ENCODE measurements around the gene NUDT17. TPM values are rescaled to one million over a fixed set of nuclear protein-coding genes. Genes with fewer than 3 reads are reported as not detected.

Gene NUDT17
- total and polyA plus RNA-seq, 9 of the 15 experiments (the other 6 are each of a cell fraction or from before 2014, with no cell fraction given), result 2.1 to 10.0 (median 6.1) TPM

DNA sequence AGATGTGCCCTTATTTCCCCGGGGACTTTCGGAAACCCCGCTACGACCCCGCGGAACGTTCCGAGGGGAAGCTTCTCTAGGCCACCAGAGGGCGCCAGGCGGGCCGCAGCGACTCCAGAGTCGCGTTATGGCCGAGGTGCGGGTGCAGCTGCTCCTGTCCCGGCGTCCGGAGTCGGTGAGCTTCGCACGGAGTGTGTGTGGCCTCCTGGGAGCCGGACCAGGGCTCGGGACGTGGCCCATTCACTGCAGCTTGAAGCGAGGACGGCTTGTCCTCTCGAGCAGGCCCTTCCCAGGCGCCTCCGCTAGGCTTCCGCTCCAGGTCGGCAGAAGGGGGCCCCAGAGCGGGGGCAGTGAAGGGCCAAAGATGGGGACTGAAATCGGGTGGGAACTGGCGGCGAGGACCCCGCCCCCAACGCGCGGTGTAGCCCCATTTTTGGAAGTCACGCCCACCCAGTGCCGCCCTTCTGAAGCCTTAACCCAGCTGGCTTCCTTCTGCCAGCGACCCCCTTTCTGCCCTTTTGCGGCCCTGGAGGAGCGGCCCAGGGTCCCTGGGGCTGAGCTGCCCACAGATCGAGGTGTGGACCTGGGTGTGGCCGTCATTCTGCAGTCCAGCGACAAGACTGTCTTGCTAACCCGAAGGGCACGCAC lies at the start of gene NUDT17 (continued):
- TF ChIP-seq, protein P1, sequence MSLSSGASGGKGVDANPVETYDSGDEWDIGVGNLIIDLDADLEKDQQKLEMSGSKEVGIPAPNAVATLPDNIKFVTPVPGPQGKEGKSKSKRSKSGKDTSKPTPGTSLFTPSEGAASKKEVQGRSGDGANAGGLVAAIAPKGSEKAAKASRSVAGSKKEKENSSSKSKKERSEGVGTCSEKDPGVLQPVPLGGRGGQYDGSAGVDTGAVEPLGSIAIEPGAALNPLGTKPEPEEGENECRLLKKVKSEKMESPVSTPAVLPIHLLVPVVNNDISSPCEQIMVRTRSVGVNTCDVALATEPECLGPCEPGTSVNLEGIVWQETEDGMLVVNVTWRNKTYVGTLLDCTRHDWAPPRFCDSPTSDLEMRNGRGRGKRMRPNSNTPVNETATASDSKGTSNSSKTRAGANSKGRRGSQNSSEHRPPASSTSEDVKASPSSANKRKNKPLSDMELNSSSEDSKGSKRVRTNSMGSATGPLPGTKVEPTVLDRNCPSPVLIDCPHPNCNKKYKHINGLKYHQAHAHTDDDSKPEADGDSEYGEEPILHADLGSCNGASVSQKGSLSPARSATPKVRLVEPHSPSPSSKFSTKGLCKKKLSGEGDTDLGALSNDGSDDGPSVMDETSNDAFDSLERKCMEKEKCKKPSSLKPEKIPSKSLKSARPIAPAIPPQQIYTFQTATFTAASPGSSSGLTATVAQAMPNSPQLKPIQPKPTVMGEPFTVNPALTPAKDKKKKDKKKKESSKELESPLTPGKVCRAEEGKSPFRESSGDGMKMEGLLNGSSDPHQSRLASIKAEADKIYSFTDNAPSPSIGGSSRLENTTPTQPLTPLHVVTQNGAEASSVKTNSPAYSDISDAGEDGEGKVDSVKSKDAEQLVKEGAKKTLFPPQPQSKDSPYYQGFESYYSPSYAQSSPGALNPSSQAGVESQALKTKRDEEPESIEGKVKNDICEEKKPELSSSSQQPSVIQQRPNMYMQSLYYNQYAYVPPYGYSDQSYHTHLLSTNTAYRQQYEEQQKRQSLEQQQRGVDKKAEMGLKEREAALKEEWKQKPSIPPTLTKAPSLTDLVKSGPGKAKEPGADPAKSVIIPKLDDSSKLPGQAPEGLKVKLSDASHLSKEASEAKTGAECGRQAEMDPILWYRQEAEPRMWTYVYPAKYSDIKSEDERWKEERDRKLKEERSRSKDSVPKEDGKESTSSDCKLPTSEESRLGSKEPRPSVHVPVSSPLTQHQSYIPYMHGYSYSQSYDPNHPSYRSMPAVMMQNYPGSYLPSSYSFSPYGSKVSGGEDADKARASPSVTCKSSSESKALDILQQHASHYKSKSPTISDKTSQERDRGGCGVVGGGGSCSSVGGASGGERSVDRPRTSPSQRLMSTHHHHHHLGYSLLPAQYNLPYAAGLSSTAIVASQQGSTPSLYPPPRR (CRISPR knock-in tag; IDR thresholded peaks at IDR 0.05; ENCODE audit: borderline replicate concordance), result peak; percentile 52
- TF ChIP-seq, protein P2, sequence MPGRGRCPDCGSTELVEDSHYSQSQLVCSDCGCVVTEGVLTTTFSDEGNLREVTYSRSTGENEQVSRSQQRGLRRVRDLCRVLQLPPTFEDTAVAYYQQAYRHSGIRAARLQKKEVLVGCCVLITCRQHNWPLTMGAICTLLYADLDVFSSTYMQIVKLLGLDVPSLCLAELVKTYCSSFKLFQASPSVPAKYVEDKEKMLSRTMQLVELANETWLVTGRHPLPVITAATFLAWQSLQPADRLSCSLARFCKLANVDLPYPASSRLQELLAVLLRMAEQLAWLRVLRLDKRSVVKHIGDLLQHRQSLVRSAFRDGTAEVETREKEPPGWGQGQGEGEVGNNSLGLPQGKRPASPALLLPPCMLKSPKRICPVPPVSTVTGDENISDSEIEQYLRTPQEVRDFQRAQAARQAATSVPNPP (IDR thresholded peaks at IDR 0.05; ENCODE audit: borderline replicate concordance, insufficient read depth, insufficient read length), result no peak
- no peak for TF ChIP-seq POLR3G (IDR thresholded peaks at IDR 0.05; ENCODE audit: extremely low read depth, insufficient read length, insufficient replicate concordance)
- TF ChIP-seq RFX1 (IDR thresholded peaks at IDR 0.05), result no peak
- no peak for TF ChIP-seq MTA2 (IDR thresholded peaks at IDR 0.05; ENCODE audit: low read depth)
- TF ChIP-seq KAT7 (CRISPR knock-in tag; IDR thresholded peaks at IDR 0.05; ENCODE audit: borderline replicate concordance), result peak; percentile 71
- TF ChIP-seq YY1 (IDR thresholded peaks at IDR 0.05; ENCODE audit: borderline replicate concordance in 1 of 3, control insufficient read depth in 1 of 3, extremely low read depth in 1 of 3, insufficient read depth in 3 of 3, insufficient read length in 1 of 3, insufficient replicate concordance in 2 of 3, low read depth in 1 of 3, low read length in 2 of 3), result peak; percentile 42 to 85 (median 81)
- 0 out of 2 replicates have a peak, but pooled peaks have one; percentile 48 for TF ChIP-seq POLR2H (tag; IDR thresholded peaks at IDR 0.05; ENCODE audit: low read depth)
- no peak for TF ChIP-seq SLC30A9 (CRISPR knock-in tag; IDR thresholded peaks at IDR 0.05)
- no peak for TF ChIP-seq RHOXF2B (CRISPR knock-in tag; conservative IDR thresholded peaks at IDR 0.05)
- TF ChIP-seq CAMTA2 (CRISPR knock-in tag; conservative IDR thresholded peaks at IDR 0.05), result no peak
- no peak for TF ChIP-seq SPI1 (IDR thresholded peaks at IDR 0.05; ENCODE audit: borderline replicate concordance, low read depth, low read length)
- TF ChIP-seq ELF2 (CRISPR knock-in tag; IDR thresholded peaks at IDR 0.05), result 0 out of 2 replicates have a peak, but pooled peaks have one; percentile 23
- TF ChIP-seq, protein P3, sequence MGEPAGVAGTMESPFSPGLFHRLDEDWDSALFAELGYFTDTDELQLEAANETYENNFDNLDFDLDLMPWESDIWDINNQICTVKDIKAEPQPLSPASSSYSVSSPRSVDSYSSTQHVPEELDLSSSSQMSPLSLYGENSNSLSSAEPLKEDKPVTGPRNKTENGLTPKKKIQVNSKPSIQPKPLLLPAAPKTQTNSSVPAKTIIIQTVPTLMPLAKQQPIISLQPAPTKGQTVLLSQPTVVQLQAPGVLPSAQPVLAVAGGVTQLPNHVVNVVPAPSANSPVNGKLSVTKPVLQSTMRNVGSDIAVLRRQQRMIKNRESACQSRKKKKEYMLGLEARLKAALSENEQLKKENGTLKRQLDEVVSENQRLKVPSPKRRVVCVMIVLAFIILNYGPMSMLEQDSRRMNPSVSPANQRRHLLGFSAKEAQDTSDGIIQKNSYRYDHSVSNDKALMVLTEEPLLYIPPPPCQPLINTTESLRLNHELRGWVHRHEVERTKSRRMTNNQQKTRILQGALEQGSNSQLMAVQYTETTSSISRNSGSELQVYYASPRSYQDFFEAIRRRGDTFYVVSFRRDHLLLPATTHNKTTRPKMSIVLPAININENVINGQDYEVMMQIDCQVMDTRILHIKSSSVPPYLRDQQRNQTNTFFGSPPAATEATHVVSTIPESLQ (CRISPR knock-in tag; IDR thresholded peaks at IDR 0.05), result no peak
- TF ChIP-seq ATF1 (CRISPR knock-in tag; IDR thresholded peaks at IDR 0.05), result no peak
- 0 out of 2 replicates have a peak, but pooled peaks have one; percentile 41 for TF ChIP-seq ATF1 (tag; IDR thresholded peaks at IDR 0.05)
- TF ChIP-seq, protein P4, sequence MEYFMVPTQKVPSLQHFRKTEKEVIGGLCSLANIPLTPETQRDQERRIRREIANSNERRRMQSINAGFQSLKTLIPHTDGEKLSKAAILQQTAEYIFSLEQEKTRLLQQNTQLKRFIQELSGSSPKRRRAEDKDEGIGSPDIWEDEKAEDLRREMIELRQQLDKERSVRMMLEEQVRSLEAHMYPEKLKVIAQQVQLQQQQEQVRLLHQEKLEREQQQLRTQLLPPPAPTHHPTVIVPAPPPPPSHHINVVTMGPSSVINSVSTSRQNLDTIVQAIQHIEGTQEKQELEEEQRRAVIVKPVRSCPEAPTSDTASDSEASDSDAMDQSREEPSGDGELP (CRISPR knock-in tag; IDR thresholded peaks at IDR 0.05; ENCODE audit: borderline replicate concordance), result peak; percentile 92
- no peak for TF ChIP-seq RBBP5 (IDR thresholded peaks at IDR 0.05; ENCODE audit: borderline replicate concordance, insufficient read depth, low read length, poor library complexity, severe bottlenecking)
